Amygdala (tissue), 56 donors: ENCODE results near the gene REEP1.

Experiments
- DNase-seq, 56 donors: peaks; one replicate each; lab custom pipeline; 2025; lab: John Stamatoyannopoulos, UW

Gene REEP1

DNA sequence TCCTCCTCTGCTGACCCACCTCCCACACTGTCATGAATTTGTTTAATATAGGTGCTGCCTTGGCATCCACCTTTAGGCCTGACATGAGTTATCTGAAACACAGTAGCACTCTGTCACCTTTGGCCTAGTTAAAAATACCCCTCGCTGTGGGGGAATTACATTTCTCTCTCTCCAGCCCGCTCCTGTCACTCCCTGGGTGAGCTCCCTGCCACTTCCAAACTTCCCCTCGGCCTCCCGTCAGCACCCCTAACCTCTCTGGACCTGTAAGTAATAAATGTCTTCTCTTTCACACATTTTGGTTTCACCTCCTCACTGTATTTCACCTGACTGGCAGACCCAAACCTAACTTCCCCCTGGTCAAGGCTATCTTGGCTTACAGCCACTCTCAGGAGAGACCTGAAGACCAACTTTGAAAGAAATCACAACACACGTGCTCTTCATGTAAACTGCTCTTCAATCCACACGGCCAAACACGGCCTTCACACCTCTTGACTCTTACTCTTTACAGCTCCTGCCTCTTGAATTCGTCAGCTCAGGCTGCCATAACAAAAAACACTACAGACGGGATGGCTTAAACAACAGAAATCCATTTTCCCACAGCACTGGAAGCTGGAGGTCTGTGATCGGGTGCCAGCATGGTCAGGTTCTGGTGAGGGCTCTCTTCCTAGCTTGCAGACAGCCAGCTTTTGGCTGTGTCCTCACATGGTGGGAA lies 28.3 kb downstream of the REEP1 start:
- DNase-seq: no peak

GRCh38 chr2:86308356-86308755 lies 29.1 kb downstream of the REEP1 start:
- DNase-seq: no peak

GRCh38 chr2:86307431-86307830 lies 30.0 kb downstream of the REEP1 start:
- no peak for DNase-seq

DNA sequence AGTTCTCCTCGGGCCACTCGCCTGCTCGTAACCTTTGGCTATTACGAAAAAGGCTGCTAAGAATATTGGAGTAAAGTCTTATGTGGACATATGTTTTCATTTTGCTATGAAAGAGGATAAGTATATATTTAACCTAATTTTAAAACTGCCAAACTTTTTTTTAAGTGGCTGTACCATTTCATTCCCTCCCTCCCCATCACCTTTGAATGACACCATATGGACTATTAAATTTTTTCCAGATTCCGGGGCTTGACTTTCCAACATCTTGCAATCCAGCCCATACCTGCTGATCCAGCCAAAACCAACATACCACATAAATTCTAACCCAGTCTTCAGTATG lies 31.5 kb downstream of the REEP1 start:
- no peak for DNase-seq

DNA sequence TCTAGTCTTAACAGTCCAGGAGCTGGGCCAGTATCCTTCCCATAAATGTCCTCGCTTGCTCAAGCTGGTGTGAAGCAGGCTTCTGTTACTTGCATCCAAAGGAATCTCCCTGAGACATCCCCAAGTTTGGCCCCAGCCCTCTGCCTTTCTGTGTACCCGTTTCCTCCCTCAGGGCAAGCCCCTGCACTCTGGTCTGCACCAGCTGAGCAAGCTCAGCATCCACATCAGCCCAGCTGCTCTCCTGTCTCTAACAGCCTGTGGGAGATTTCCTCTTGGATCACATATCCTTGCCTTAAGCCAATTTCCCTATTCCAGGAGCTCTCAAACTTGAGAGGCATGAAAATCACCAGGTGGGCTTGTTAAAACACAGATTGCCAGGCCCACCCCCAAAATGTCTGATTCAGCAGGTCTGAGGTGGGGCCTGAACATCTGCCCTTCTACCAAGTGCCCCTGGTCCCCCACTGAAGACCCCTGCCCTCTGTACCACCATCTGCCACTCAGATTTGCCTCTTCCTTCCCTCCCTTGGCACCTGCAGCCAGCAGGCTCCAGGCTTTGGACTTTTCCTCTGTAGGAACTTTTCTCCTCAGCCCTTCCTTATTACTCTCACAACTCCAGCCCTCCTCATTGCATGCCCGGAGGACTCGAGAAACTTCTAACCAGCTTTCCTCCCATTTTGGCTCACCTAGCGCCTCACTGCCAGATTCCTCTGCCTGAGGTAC lies 32.1 kb downstream of the REEP1 start:
- no peak for DNase-seq

- DNase-seq: no peak
These were observed 33.0 kb downstream of the REEP1 start for GRCh38 chr2:86304416-86304815.

DNA sequence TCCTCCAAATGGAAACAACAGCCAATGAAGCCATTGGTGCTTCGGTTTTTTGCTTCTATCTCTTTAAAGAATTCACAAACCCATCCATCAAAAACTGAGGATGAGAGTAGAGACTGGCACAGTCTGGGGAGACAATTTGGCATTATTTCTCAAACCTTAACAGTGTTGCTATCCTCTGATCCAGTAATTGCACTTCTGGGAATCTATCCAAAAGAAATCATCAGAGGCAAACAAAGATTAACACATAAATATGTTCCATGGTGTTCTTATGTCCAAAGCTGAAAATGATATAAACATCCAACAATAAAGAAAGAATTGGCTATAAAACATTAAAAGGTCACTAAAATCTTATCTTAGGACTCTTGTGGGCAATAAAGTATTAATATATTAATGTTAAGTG lies 35.1 kb downstream of the REEP1 start:
- no peak for DNase-seq

DNA sequence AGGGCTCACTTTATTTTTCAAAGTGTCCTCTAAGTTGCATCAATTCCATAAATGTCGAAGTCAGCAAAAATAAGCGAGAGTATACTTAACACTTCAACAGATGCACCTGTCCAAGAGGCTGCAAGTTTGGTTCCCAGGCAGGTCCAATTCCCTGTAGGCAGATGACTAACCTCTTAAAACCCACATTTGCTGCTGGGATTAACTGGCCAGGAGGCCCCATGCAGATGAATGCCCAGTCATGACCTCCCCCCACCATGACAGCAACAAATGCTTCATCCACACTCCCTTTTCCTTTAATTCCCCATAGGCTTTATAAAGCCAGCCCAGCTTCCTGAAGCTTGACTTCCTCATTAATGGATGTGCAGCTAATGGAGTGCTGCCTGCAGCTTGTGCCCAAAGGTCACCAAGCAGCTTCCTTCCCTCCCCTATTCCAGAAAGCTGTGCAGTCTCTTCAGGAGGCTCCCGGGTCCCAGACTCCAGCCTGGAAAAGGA lies 35.7 kb downstream of the REEP1 start:
- DNase-seq: no peak

- DNase-seq: no peak
These were observed 36.4 kb downstream of the REEP1 start for GRCh38 chr2:86301009-86301408.

DNA sequence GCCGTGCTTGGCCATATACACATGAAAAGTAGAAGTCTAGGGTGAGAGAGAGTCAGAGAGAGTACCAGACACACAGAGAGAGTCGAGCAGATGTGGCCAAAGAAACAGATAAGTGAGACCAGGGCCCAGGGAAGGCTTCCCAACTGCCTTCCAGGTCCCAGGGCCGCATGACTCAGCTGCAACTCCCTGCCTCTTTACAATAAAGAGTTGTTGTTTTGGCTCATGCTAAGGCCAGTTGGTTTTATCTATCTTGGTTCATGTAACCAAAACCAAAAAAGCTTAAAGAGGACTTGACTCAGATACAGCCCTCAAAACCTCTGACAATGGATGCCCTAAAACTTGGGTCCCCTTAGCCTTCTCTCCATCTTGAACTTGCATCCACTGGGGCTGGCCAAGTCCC lies 36.9 kb downstream of the REEP1 start:
- no peak for DNase-seq

DNA sequence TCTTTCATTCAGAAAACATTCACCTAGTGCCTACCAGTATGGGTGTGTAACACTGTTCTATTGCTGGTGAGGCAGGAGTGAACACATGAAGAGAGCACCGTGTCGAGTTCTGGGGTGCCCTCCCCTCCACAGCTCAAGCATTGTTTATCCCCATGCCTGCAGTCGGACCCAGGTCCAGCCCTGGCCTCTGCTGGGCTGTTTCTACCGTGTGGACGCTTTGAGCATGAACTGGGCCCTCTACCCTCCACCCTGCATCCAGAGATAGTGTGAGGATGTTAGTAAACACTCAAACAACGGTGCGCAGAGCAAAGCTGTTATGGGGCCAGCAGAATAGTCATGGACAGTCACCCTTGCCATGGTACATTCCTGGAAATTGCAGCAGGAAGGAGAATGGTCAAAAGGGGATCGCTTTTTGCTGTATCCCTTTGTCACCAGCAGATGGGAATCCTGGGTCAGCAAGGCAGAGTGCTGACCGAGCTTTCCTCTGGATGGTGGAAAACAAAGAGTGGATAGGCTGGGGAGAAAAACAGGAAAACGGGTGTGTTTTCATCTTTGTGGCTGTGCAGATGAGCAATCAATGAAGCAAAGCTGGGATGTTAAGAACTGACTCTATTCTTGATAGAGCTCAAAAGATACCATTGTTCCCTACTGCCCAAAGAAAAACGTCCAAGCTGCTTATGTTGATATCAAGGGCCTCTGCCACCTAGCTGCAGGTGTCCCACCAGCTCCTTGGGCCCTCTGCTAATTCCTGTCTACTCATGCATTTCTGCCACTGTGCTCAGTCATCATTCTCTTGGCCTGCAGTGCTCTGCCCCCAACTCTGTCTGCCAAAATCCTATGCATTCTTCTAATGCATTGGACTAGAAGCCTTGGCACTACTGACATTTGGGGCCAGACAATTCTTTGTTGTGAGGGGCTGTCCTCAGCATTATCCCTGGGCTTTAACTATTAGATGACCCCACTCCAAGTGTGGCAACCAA lies 38.7 kb downstream of the REEP1 start:
- peak in 30 of 56 donors; percentile 7 to 62 (median 28) for DNase-seq

- DNase-seq: no peak
These were observed 39.9 kb downstream of the REEP1 start for GRCh38 chr2:86297382-86298147.

- DNase-seq: no peak
These were observed 40.5 kb downstream of the REEP1 start for GRCh38 chr2:86296947-86297346.

DNA sequence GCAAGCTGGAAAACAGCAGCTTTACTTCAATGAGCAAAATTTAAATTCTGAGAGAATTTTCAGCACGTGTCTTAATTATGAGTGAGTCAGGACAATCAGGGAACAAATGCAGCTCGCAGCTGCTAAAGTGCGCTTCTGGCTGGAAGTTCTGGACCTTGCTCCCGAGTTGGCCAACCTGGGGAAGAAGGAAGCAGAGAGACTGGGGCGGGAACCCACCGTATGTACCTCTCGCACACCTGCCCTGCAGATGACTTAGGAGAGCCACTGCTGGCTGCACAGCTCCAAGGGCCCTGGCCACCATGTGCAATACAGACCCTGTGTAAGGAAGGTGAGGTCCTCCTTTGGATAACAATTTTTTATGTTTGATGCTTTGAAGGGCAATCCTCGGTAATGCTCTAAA lies 42.4 kb downstream of the REEP1 start:
- no peak for DNase-seq

DNA sequence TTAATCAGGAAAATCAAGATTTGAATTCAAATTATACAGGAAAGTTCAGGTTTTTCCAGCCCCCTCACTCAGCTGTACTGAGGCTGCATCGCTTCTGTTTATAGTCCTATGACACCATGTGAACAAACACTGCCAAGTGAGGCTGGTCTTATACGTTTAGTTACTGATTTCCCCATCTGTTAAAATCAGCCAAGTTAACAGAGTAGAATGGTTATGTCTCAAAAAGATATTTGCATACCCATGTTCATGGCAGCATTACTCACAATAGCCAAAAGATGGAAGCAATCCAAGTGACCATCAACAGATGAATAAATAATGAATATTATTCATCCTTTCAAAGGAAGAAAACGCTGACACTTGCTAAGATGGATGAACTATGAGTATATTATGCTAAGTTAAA lies 43.8 kb downstream of the REEP1 start:
- DNase-seq: no peak

DNA sequence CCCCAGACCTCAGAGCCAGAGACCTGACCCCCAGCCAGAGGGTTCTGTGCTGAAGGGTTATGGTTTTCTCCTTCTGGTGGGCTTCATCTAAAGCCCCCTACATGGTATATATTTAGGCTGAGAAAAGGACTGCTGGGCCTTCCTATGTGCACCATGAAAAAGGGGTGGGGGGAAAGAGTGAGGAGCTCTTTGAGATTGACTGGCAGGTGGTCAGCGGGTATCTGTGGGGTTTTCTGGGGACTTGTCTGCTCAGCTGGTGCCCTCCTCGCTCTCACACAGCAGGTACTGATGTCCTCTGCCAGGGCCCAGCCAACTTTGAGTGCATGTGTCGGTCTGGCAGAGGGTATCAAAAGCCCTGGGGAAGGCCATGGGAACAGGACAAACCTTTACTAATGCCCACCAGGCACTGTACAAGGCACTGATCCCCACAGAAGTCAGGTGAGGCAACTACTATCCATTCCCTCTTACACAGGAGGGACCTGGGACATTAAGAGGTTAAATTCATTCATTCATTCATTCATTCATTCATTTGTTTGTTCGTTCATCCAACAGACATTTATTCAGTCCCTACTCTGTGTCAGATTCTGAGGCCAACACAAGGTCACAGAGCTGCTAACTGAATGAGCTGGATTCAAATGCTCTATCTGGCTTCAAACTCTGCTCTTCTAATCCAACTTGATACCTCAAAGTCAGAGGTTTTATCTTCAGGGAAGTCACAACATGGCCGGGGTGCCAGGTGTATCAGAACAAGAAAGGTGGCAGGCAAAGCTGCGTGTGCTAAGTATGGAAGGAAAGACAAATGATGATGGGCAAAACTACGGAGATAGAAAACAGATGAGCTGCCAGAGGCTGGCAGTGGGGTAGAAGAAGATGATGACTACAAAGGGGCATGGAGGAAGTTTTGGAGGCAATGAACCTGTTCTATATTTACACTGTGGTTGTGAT lies 44.6 kb downstream of the REEP1 start:
- DNase-seq: no peak

GRCh38 chr2:86291328-86291662 lies 46.1 kb downstream of the REEP1 start:
- no peak for DNase-seq

DNA sequence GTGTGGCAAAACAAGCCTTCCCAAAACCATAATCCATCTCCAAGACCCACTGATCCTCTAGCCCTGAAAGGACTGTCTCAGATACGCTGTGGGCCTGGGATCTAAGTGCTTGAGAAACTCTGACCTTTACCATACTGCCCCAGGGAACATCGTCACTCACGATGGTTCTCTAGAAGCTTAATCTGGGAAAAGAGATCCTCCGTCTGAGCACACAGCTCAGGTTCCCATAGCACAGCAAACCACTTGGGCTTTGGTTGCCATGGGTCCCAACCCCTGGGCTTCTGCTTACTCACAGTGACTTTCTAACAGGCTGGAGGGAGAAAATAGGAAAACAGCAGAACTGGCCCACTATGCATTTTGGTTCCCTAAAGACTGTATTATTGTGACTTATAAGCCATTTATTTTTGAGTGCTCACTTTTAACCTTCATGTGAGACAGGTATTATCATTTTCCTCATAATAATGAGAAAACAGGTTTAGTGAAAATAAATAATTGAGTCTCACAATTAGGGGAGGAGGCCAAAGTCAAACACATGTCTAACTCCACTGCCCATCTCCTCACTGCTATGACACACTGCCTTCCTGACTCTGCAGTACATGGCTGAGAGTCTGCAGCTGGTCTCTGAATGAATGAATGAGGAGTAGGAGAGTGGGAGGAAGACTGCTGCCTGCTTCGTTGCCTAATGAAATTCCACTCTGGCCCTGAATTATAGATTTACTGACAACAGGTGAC lies 46.7 kb downstream of the REEP1 start:
- no peak for DNase-seq

DNA sequence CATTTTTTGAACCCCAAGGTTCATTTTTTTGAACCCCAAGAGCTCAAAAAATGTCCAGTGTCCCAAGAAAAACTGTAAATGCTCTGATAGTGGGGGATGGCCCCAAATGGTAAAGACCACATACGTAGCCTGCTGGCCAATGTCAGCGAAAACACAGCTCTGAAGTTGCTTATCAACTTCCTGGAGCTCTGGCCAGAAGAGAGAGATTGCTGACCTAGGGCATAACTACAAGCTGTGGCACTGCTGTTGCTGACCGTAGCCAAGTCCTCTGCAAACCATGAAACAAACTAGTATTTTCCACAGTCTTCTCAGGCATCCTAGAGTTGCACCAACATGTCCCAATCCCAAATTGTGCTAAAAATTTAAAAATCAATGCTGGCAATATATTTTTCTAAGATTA lies 50.9 kb downstream of the REEP1 start:
- no peak for DNase-seq
